ENCODE data around the gene RAB27B. TPM values are rescaled to one million over a fixed set of nuclear protein-coding genes. Genes with fewer than 3 reads are reported as not detected.
"Not testable (repeated sequence)": the region's sequence is repeated elsewhere in the genome, so short reads cannot be mapped to it uniquely, and the experiment has no call there.

The RAB27B gene
- total RNA-seq, 1 experiment from 2014 or later: not detected

- Histone ChIP-seq H3K27me3 (ENCODE audit: control insufficient read depth, insufficient read depth, low read length) (no peaks in the 10 kb centered on the region), H3K4me3 (ENCODE audit: insufficient read depth, low read depth, low read length) (no peak overlapping the region), H3K36me3 (replicated peaks; ENCODE audit: control insufficient read depth, insufficient read depth, low read length) (no peaks in the 10 kb centered on the region)
- DNase-seq: no peak
These were observed 22.5 kb upstream of the RAB27B start for GRCh38 chr18:54805571-54806334.

- H3K4me3 ChIP-seq (ENCODE audit: insufficient read depth, low read depth, low read length): no peak overlapping the region
- H3K36me3 ChIP-seq (replicated peaks; ENCODE audit: control insufficient read depth, insufficient read depth, low read length): no peaks in the 10 kb centered on the region
- DNase-seq: no peak
- no peaks in the 10 kb centered on the region for H3K27me3 ChIP-seq (ENCODE audit: control insufficient read depth, insufficient read depth, low read length)
These were observed 21.8 kb upstream of the RAB27B start for GRCh38 chr18:54806526-54806925.

- H3K27me3 ChIP-seq (ENCODE audit: control insufficient read depth, insufficient read depth, low read length): no peaks in the 10 kb centered on the region
- no peak overlapping the region for H3K4me3 ChIP-seq (ENCODE audit: insufficient read depth, low read depth, low read length)
- no peaks in the 10 kb centered on the region for H3K36me3 ChIP-seq (replicated peaks; ENCODE audit: control insufficient read depth, insufficient read depth, low read length)
- no peak for DNase-seq
These were observed 21.0 kb upstream of the RAB27B start for GRCh38 chr18:54807303-54807702.

GRCh38 chr18:54810662-54811061 lies 17.6 kb upstream of the RAB27B start:
- H3K36me3 ChIP-seq (replicated peaks; ENCODE audit: control insufficient read depth, insufficient read depth, low read length); H3K27me3 ChIP-seq (ENCODE audit: control insufficient read depth, insufficient read depth, low read length); DNase-seq; H3K4me3 ChIP-seq (ENCODE audit: insufficient read depth, low read depth, low read length): not testable (repeated sequence)

GRCh38 chr18:54812885-54813284 lies 15.4 kb upstream of the RAB27B start:
- no peaks in the 10 kb centered on the region for H3K36me3 ChIP-seq (replicated peaks; ENCODE audit: control insufficient read depth, insufficient read depth, low read length)
- no peak for DNase-seq
- H3K4me3 ChIP-seq (ENCODE audit: insufficient read depth, low read depth, low read length): no peak overlapping the region
- no peaks in the 10 kb centered on the region for H3K27me3 ChIP-seq (ENCODE audit: control insufficient read depth, insufficient read depth, low read length)

- no peak overlapping the region for H3K4me3 ChIP-seq (ENCODE audit: insufficient read depth, low read depth, low read length)
- no peaks in the 10 kb centered on the region for H3K27me3 ChIP-seq (ENCODE audit: control insufficient read depth, insufficient read depth, low read length)
- DNase-seq: no peak
- H3K36me3 ChIP-seq (replicated peaks; ENCODE audit: control insufficient read depth, insufficient read depth, low read length): no peaks in the 10 kb centered on the region
These were observed 15.0 kb upstream of the RAB27B start for GRCh38 chr18:54813305-54813704.

- no peak for DNase-seq
- Histone ChIP-seq H3K4me3 (ENCODE audit: insufficient read depth, low read depth, low read length) (no peak overlapping the region), H3K27me3 (ENCODE audit: control insufficient read depth, insufficient read depth, low read length) (no peaks in the 10 kb centered on the region), H3K36me3 (replicated peaks; ENCODE audit: control insufficient read depth, insufficient read depth, low read length) (no peaks in the 10 kb centered on the region)
These were observed 14.2 kb upstream of the RAB27B start for GRCh38 chr18:54813977-54814565.

GRCh38 chr18:54815086-54815485 lies 13.2 kb upstream of the RAB27B start:
- H3K4me3 ChIP-seq (ENCODE audit: insufficient read depth, low read depth, low read length): no peak overlapping the region
- no peak for DNase-seq
- no peaks in the 10 kb centered on the region for H3K27me3 ChIP-seq (ENCODE audit: control insufficient read depth, insufficient read depth, low read length)
- no peaks in the 10 kb centered on the region for H3K36me3 ChIP-seq (replicated peaks; ENCODE audit: control insufficient read depth, insufficient read depth, low read length)

- not testable (repeated sequence) for H3K4me3 ChIP-seq (ENCODE audit: insufficient read depth, low read depth, low read length); DNase-seq; H3K36me3 ChIP-seq (replicated peaks; ENCODE audit: control insufficient read depth, insufficient read depth, low read length); H3K27me3 ChIP-seq (ENCODE audit: control insufficient read depth, insufficient read depth, low read length)
These were observed 7.4 kb upstream of the RAB27B start for GRCh38 chr18:54820785-54821275.

GRCh38 chr18:54822872-54823845 lies 5.1 kb upstream of the RAB27B start:
- Histone ChIP-seq H3K36me3 (replicated peaks; ENCODE audit: control insufficient read depth, insufficient read depth, low read length) (no peaks in the 10 kb centered on the region), H3K27me3 (ENCODE audit: control insufficient read depth, insufficient read depth, low read length) (no peaks in the 10 kb centered on the region), H3K4me3 (ENCODE audit: insufficient read depth, low read depth, low read length) (no peak overlapping the region)
- no peak for DNase-seq

- Histone ChIP-seq H3K27me3 (ENCODE audit: control insufficient read depth, insufficient read depth, low read length) (no peaks in the 10 kb centered on the region), H3K4me3 (ENCODE audit: insufficient read depth, low read depth, low read length) (no peak overlapping the region), H3K36me3 (replicated peaks; ENCODE audit: control insufficient read depth, insufficient read depth, low read length) (no peaks in the 10 kb centered on the region)
- DNase-seq: no peak
These were observed 3.5 kb upstream of the RAB27B start for GRCh38 chr18:54824761-54825160.

- Histone ChIP-seq H3K27me3 (ENCODE audit: control insufficient read depth, insufficient read depth, low read length) (no peaks in the 10 kb centered on the region), H3K4me3 (ENCODE audit: insufficient read depth, low read depth, low read length) (no peak overlapping the region), H3K36me3 (replicated peaks; ENCODE audit: control insufficient read depth, insufficient read depth, low read length) (no peaks in the 10 kb centered on the region)
- no peak for DNase-seq
These were observed 2.5 kb upstream of the RAB27B start for GRCh38 chr18:54825601-54826344.

- H3K36me3 ChIP-seq (replicated peaks; ENCODE audit: control insufficient read depth, insufficient read depth, low read length): no peaks in the 10 kb centered on the region
- H3K4me3 ChIP-seq (ENCODE audit: insufficient read depth, low read depth, low read length): peak overlapping the region; percentile 53
- DNase-seq: no peak
These were observed 709 bp downstream of the RAB27B start for GRCh38 chr18:54828986-54829385.

GRCh38 chr18:54829856-54830255 lies 1.6 kb downstream of the RAB27B start:
- no peak for DNase-seq
- Histone ChIP-seq H3K27me3 (ENCODE audit: control insufficient read depth, insufficient read depth, low read length) (no peaks in the 10 kb centered on the region), H3K36me3 (replicated peaks; ENCODE audit: control insufficient read depth, insufficient read depth, low read length) (no peaks in the 10 kb centered on the region), H3K4me3 (ENCODE audit: insufficient read depth, low read depth, low read length) (no peak overlapping the region)

More at GRCh38 chr18:54828986-54829385, 709 bp downstream of the RAB27B start:
- no peaks in the 10 kb centered on the region for H3K27me3 ChIP-seq (ENCODE audit: control insufficient read depth, insufficient read depth, low read length)

Data from H7 (cell line).